ENCODE results near the gene PNPLA6. TPM values are rescaled to one million over a fixed set of nuclear protein-coding genes. Genes with fewer than 3 reads are reported as not detected.
A peak's percentile ranks its signal among the peaks of the same experiment; 100 is the strongest.

Gene PNPLA6
- total and polyA plus RNA-seq, 2 of the 13 experiments (the other 11 are each of a cell fraction or from before 2014, with no cell fraction given), result 24.9 to 28.2 TPM

DNA sequence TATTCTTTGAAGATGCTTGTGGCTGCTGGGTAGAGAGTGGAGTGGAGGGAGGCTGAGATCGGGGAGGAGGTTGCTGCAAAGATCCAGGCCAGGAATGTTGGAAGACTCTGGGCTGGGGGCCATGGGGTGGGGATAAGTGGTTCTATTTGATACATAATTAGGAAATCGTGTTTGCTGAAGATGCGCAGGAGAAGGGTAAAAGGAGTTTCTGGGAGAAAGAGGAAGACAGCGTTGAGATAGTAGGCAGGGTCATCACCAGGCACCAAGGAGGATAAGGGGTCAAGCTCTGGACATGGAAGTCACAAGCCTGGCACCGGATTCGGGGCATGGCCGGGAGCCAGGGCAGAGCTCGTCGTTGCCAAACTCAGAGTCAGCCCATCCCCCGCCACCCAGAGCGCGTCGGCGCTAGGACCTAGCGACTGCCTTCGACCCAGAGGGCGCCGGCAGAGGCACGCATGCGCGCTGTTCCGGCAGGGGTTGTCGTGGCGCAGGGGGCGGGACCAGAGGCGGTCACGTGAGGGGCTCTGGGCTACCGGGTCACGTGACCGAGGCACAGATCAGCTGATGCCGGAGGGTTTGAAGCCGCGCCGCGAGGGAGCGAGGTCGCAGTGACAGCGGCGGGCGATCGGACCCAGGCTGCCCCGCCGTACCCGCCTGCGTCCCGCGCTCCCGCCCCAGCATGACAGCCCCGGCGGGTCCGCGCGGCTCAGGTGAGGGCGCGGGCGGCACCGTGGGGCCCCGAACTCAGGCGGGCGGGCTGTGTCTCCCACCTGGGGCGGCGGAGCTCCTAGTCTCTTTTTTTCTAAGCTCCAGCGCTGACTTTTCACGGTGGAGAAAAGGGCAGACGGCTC, 13.2 kb upstream of the PNPLA6 start, which contains the start of gene MCOLN1 (continued):
- TF ChIP-seq ZBTB8A (CRISPR knock-in tag; IDR thresholded peaks at IDR 0.05; ENCODE audit: borderline replicate concordance, low read depth), result no peak
- 0 out of 2 replicates have a peak, but pooled peaks have one; percentile 83 for TF ChIP-seq ZNF713 (CRISPR knock-in tag; IDR thresholded peaks at IDR 0.05)
- no peak for TF ChIP-seq ZNF850 (CRISPR knock-in tag; conservative IDR thresholded peaks at IDR 0.05)
- TF ChIP-seq, protein P1, sequence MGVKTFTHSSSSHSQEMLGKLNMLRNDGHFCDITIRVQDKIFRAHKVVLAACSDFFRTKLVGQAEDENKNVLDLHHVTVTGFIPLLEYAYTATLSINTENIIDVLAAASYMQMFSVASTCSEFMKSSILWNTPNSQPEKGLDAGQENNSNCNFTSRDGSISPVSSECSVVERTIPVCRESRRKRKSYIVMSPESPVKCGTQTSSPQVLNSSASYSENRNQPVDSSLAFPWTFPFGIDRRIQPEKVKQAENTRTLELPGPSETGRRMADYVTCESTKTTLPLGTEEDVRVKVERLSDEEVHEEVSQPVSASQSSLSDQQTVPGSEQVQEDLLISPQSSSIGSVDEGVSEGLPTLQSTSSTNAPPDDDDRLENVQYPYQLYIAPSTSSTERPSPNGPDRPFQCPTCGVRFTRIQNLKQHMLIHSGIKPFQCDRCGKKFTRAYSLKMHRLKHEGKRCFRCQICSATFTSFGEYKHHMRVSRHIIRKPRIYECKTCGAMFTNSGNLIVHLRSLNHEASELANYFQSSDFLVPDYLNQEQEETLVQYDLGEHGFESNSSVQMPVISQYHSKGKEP (CRISPR knock-in tag; IDR thresholded peaks at IDR 0.05), result peak; percentile 83; the same call in 1 of the 2 replicates
- TF ChIP-seq TP53 (CRISPR knock-in tag; conservative IDR thresholded peaks at IDR 0.05), result 0 out of 2 replicates have a peak, but pooled peaks have one; percentile 5
- no peak for TF ChIP-seq ZNF3 (CRISPR knock-in tag; IDR thresholded peaks at IDR 0.05)
- TF ChIP-seq AHR (CRISPR knock-in tag; IDR thresholded peaks at IDR 0.05), result no peak
- peak; percentile 94 for TF ChIP-seq AGO1 (IDR thresholded peaks at IDR 0.05; ENCODE audit: low read depth, low read length, poor library complexity, severe bottlenecking)
- TF ChIP-seq BORCS8-MEF2B (CRISPR knock-in tag; IDR thresholded peaks at IDR 0.05), result peak; percentile 80
- no peak; a peak in 1 of 4 replicates for TF ChIP-seq NR2F1 (CRISPR knock-in tag; IDR thresholded peaks at IDR 0.05)
- peak; percentile 100 for TF ChIP-seq USF2 (IDR thresholded peaks at IDR 0.05; ENCODE audit: low read depth, low read length)
- peak; percentile 99; the same call in 1 of the 2 replicates for TF ChIP-seq USF2 (CRISPR knock-in tag; IDR thresholded peaks at IDR 0.05; ENCODE audit: borderline replicate concordance)
- TF ChIP-seq NFE2L1 (CRISPR knock-in tag; IDR thresholded peaks at IDR 0.05; ENCODE audit: borderline replicate concordance), result no peak
- TF ChIP-seq DNMT1 (CRISPR knock-in tag; IDR thresholded peaks at IDR 0.05), result peak; percentile 21; the same call in 1 of the 2 replicates
- TF ChIP-seq KLF13 (CRISPR knock-in tag; IDR thresholded peaks at IDR 0.05), result no peak
- TF ChIP-seq HMGA1 (CRISPR knock-in tag; conservative IDR thresholded peaks at IDR 0.05), result no peak
- TF ChIP-seq, protein P2, sequence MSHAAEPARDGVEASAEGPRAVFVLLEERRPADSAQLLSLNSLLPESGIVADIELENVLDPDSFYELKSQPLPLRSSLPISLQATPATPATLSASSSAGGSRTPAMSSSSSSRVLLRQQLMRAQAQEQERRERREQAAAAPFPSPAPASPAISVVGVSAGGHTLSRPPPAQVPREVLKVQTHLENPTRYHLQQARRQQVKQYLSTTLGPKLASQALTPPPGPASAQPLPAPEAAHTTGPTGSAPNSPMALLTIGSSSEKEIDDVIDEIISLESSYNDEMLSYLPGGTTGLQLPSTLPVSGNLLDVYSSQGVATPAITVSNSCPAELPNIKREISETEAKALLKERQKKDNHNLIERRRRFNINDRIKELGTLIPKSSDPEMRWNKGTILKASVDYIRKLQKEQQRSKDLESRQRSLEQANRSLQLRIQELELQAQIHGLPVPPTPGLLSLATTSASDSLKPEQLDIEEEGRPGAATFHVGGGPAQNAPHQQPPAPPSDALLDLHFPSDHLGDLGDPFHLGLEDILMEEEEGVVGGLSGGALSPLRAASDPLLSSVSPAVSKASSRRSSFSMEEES (CRISPR knock-in tag; IDR thresholded peaks at IDR 0.05), result peak; percentile 97
- no peak for TF ChIP-seq JDP2 (CRISPR knock-in tag; IDR thresholded peaks at IDR 0.05; ENCODE audit: borderline replicate concordance)
- TF ChIP-seq, protein P3, sequence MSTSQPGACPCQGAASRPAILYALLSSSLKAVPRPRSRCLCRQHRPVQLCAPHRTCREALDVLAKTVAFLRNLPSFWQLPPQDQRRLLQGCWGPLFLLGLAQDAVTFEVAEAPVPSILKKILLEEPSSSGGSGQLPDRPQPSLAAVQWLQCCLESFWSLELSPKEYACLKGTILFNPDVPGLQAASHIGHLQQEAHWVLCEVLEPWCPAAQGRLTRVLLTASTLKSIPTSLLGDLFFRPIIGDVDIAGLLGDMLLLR (CRISPR knock-in tag; IDR thresholded peaks at IDR 0.05), result peak; percentile 92; the same call in 1 of the 2 replicates
- no peak for TF ChIP-seq KAT2B (IDR thresholded peaks at IDR 0.05; ENCODE audit: borderline replicate concordance, low read depth, low read length)
- TF ChIP-seq TCF12 (IDR thresholded peaks at IDR 0.05), result no peak
- 0 out of 2 replicates have a peak, but pooled peaks have one; percentile 47 for TF ChIP-seq TCF12 (CRISPR knock-in tag; IDR thresholded peaks at IDR 0.05)
- TF ChIP-seq ZNF614 (CRISPR knock-in tag; IDR thresholded peaks at IDR 0.05; ENCODE audit: borderline replicate concordance), result peak; percentile 79; the same call in 1 of the 2 replicates
- 0 out of 2 replicates have a peak, but pooled peaks have one; percentile 44 for TF ChIP-seq RELA (CRISPR knock-in tag; IDR thresholded peaks at IDR 0.05)
- TF ChIP-seq ZNF17 (CRISPR knock-in tag; IDR thresholded peaks at IDR 0.05), result no peak

Measured in HepG2 (cell line).